ENCODE data around the gene HGF. TPM values are rescaled to one million over a fixed set of nuclear protein-coding genes. Genes with fewer than 3 reads are reported as not detected.

The HGF gene
- total RNA-seq, 1 donor from 2014 or later, result not detected

GRCh38 chr7:81802251-81802650, 32.4 kb upstream of the HGF start:
- TF ChIP-seq, protein P1, sequence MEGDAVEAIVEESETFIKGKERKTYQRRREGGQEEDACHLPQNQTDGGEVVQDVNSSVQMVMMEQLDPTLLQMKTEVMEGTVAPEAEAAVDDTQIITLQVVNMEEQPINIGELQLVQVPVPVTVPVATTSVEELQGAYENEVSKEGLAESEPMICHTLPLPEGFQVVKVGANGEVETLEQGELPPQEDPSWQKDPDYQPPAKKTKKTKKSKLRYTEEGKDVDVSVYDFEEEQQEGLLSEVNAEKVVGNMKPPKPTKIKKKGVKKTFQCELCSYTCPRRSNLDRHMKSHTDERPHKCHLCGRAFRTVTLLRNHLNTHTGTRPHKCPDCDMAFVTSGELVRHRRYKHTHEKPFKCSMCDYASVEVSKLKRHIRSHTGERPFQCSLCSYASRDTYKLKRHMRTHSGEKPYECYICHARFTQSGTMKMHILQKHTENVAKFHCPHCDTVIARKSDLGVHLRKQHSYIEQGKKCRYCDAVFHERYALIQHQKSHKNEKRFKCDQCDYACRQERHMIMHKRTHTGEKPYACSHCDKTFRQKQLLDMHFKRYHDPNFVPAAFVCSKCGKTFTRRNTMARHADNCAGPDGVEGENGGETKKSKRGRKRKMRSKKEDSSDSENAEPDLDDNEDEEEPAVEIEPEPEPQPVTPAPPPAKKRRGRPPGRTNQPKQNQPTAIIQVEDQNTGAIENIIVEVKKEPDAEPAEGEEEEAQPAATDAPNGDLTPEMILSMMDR (conservative IDR thresholded peaks at IDR 0.05; ENCODE audit: low read depth, low read length), result no peak
- no peak for DNase-seq (ENCODE audit: low read depth)
- H3K4me3 ChIP-seq (ENCODE audit: low read depth, low read length), result no peak overlapping the region

DNA sequence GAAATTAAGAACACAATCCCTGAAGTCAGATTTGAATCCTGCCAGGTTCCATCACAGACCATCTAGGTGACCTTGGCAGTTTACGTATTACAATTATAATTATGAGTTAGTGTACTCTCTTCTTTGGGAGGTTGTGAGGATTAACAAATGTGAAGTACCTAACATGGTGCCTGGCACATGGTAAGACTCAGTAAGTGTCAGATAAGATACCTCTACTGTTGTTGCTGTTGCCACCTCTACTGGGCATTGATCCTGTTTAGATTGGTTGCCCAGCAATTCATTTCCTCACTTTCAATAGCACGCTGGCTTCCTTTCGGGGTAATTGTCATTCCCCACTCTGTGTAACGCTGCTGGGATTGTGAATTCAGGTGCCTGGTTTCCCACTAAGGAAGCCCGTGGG, 31.7 kb upstream of the HGF start:
- DNase-seq (ENCODE audit: low read depth), result no peak
- no peak overlapping the region for H3K4me3 ChIP-seq (ENCODE audit: low read depth, low read length)
- TF ChIP-seq, protein P1 (conservative IDR thresholded peaks at IDR 0.05; ENCODE audit: low read depth, low read length), result no peak

GRCh38 chr7:81791568-81792518, 22.0 kb upstream of the HGF start:
- TF ChIP-seq, protein P1 (conservative IDR thresholded peaks at IDR 0.05; ENCODE audit: low read depth, low read length), result no peak
- no peak overlapping the region for H3K4me3 ChIP-seq (ENCODE audit: low read depth, low read length)
- DNase-seq (ENCODE audit: low read depth), result no peak

- TF ChIP-seq, protein P1 (conservative IDR thresholded peaks at IDR 0.05; ENCODE audit: low read depth, low read length), result no peak
- DNase-seq (ENCODE audit: low read depth), result no peak
- no peak overlapping the region for H3K4me3 ChIP-seq (ENCODE audit: low read depth, low read length)
Observed at GRCh38 chr7:81790686-81791085, 20.8 kb upstream of the HGF start.

DNA sequence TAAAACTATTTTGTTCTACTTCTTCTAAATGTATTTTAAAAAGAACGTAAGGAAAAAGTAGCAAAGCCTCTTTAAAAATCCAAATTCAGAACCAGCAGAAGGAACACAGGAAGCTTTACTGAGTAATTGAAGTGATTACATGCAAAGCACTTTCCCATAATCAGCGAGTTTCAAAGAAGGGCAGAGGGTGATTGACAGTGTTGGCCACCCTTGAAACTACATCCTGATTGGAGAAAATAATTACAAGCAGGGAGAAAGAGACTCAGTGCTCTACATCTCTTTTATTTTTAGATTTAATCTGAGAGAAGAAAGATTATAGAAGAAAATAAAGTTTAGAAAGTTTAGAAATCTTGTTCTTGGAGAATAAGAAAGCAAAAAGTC, 20.3 kb upstream of the HGF start:
- DNase-seq (ENCODE audit: low read depth), result no peak
- TF ChIP-seq, protein P1 (conservative IDR thresholded peaks at IDR 0.05; ENCODE audit: low read depth, low read length), result no peak
- H3K4me3 ChIP-seq (ENCODE audit: low read depth, low read length), result no peak overlapping the region

DNA sequence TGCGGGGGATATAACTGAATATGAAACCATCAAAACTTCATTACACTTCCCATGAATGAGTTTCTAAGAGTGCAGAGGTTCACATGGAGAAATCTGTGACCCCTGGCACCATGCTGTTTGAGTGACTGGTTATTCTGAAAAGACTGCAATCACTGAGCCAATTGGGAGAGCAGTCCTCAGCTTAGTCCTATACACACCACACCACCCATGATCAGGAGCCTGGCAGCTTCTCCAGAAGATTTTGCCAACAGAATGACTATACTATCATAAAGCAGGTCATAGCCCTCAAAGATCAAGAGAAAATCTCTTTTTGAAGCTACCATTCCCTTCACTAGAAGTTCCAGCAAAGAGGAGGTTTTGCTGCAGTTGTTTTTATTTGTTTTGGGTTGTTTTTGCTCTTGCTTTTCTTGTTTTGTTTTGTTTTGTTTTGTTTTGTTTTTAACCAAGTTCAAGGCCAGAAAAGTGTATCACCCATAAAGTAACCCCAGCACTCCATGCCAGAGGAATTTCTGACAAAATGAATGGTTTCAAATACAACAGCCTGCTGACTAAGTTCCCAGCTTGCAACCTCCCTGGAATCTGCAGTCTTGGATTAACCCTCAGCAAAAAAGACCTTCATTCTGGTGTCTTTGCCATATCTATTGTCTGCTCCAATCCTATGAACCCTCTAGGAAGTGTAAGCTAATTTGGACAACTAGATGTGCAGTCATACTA, 19.7 kb upstream of the HGF start:
- TF ChIP-seq, protein P1 (conservative IDR thresholded peaks at IDR 0.05; ENCODE audit: low read depth, low read length), result no peak
- no peak overlapping the region for H3K4me3 ChIP-seq (ENCODE audit: low read depth, low read length)
- no peak for DNase-seq (ENCODE audit: low read depth)

All from epithelial cell of proximal tubule (primary cell).